Activated naive CD8-positive, alpha-beta T cell treated with anti-CD3 and anti-CD28 coated beads, Interleukin-2, amount 10 ng/mL, durations not matched to agents 7 days and 5 days (primary cell): ENCODE results near the gene NUMB. TPM values are rescaled to one million over a fixed set of nuclear protein-coding genes. Genes with fewer than 3 reads are reported as not detected.

ENCODE experiments used
- ATAC-seq: fragments of 150-1000 bp; cut with Tn5 transposase; one replicate; pipeline ENCODE4 v1.10.0; 2021; ENCODE audit warnings: low read depth, moderate library complexity
- POLR2A ChIA-PET: fragments of 350-600 bp; sonication (Branson Sonifier 250); formaldehyde crosslinking; loops from one replicate; lab custom pipeline; 2021; ENCODE audit warnings: antibody characterized with exemption; lab: Charles Lee
- DNase-seq: peaks from one replicate; pipeline ENCODE4 v3.0.0; 2021
- H3K27ac Mint-ChIP-seq: one replicate; pipeline ENCODE4 v1.8.0; 2022; ENCODE audit warnings: mild to moderate bottlenecking, mixed read lengths
- H3K27me3 Mint-ChIP-seq: one replicate; pipeline ENCODE4 v1.8.0; 2022; ENCODE audit warnings: mild to moderate bottlenecking, moderate library complexity, mixed read lengths
- H3K36me3 Mint-ChIP-seq: one replicate; pipeline ENCODE4 v1.8.0; 2021; ENCODE audit warnings: mild to moderate bottlenecking, mixed read lengths
- H3K4me1 Mint-ChIP-seq: one replicate; pipeline ENCODE4 v1.8.0; 2021; ENCODE audit warnings: mixed read lengths
- H3K4me3 Mint-ChIP-seq: one replicate; pipeline ENCODE4 v1.8.0; 2022; ENCODE audit warnings: mild to moderate bottlenecking, moderate library complexity, mixed read lengths
- H3K9me3 Mint-ChIP-seq: one replicate; pipeline ENCODE4 v1.8.0; 2021; ENCODE audit warnings: mixed read lengths
- total RNA-seq, 2 experiments: library from RNA; stranded (reverse); gene quantifications; one replicate each; pipeline ENCODE4 v1.2.3, GENCODE V29; 2021

Gene NUMB
- total RNA-seq, 2 experiments from 2014 or later: 47.5 to 50.3 TPM

- Mint-ChIP-seq H3K4me3 (no peak overlapping the region), H3K27ac (no peak overlapping the region), H3K4me1 (peaks cover 39% of the 10 kb centered on the region), H3K9me3 (no peaks in the 10 kb centered on the region), H3K27me3 (no peaks in the 10 kb centered on the region), H3K36me3 (peaks cover 3% of the 10 kb centered on the region)
- DNase-seq: no peak
- POLR2A ChIA-PET: interaction anchor here (0.7 kb wide), 1 partner anchor 106 kb away, joined by 5 read pairs; no protein-coding TSS in a partner anchor
- no peak for ATAC-seq
Observed at GRCh38 chr14:73460691-73461127, 2.4 kb upstream of the NUMB start.

GRCh38 chr14:73459959-73460358, 1.6 kb upstream of the NUMB start:
- Mint-ChIP-seq H3K9me3 (no peaks in the 10 kb centered on the region), H3K4me3 (no peak overlapping the region), H3K4me1 (peaks cover 41% of the 10 kb centered on the region), H3K27me3 (no peaks in the 10 kb centered on the region), H3K27ac (no peak overlapping the region), H3K36me3 (peaks cover 3% of the 10 kb centered on the region)
- ATAC-seq: no peak
- POLR2A ChIA-PET: interaction anchor here (0.7 to 2.0 kb wide), 2 partner anchors 31 to 106 kb away, joined by 5 to 14 read pairs; partner anchors contain the start of gene RIOX1
- no peak for DNase-seq

- peak overlapping the region; percentile 98 for H3K4me3 Mint-ChIP-seq
- H3K27me3 Mint-ChIP-seq: no peaks in the 10 kb centered on the region
- POLR2A ChIA-PET: interaction anchor here (0.8 to 2.0 kb wide), 7 partner anchors 9 to 431 kb away, joined by 3 to 14 read pairs (median 3); partner anchors contain the start of genes RIOX1 and ZFYVE1
- peak overlapping the region; percentile 97 for H3K27ac Mint-ChIP-seq
- H3K4me1 Mint-ChIP-seq: peaks cover 34% of the 10 kb centered on the region
- no peak for ATAC-seq
- no peak for DNase-seq
- no peaks in the 10 kb centered on the region for H3K9me3 Mint-ChIP-seq
- peaks cover 3% of the 10 kb centered on the region for H3K36me3 Mint-ChIP-seq
Observed at GRCh38 chr14:73457924-73458182, 493 bp downstream of the NUMB start.

- POLR2A ChIA-PET: interaction anchor here (0.7 to 1.7 kb wide), 6 partner anchors 34 to 298 kb away, joined by 3 to 4 read pairs (median 3); partner anchors contain the start of gene RIOX1
- no peak for ATAC-seq
- H3K27ac Mint-ChIP-seq: peak overlapping the region; percentile 97
- H3K27me3 Mint-ChIP-seq: no peaks in the 10 kb centered on the region
- peak overlapping the region; percentile 98 for H3K4me3 Mint-ChIP-seq
- peaks cover 39% of the 10 kb centered on the region for H3K4me1 Mint-ChIP-seq
- DNase-seq: peak; percentile 46
- no peaks in the 10 kb centered on the region for H3K9me3 Mint-ChIP-seq
- peaks cover 3% of the 10 kb centered on the region for H3K36me3 Mint-ChIP-seq
Observed at GRCh38 chr14:73457041-73457923, 1.1 kb downstream of the NUMB start.

GRCh38 chr14:73455294-73455693, 3.1 kb downstream of the NUMB start:
- POLR2A ChIA-PET: interaction anchor here (1.3 kb wide), 1 partner anchor 35 kb away, joined by 6 read pairs; the partner anchor contains the start of gene RIOX1
- Mint-ChIP-seq H3K27me3 (no peaks in the 10 kb centered on the region), H3K27ac (no peak overlapping the region), H3K4me3 (peak overlapping the region; percentile 37), H3K4me1 (peaks cover 37% of the 10 kb centered on the region), H3K9me3 (no peaks in the 10 kb centered on the region), H3K36me3 (peaks cover 3% of the 10 kb centered on the region)
- DNase-seq (no peak), ATAC-seq (no peak)

- ATAC-seq (no peak), DNase-seq (no peak)
- no peaks in the 10 kb centered on the region for H3K9me3 Mint-ChIP-seq
- POLR2A ChIA-PET: no interaction called here
- H3K36me3 Mint-ChIP-seq: no peaks in the 10 kb centered on the region
- no peak overlapping the region for H3K27ac Mint-ChIP-seq
- no peak overlapping the region for H3K4me3 Mint-ChIP-seq
- peaks cover 33% of the 10 kb centered on the region for H3K4me1 Mint-ChIP-seq
- no peaks in the 10 kb centered on the region for H3K27me3 Mint-ChIP-seq
Observed at GRCh38 chr14:73452341-73453186, 5.8 kb downstream of the NUMB start.

- POLR2A ChIA-PET: no interaction called here
- Mint-ChIP-seq H3K4me3 (no peak overlapping the region), H3K36me3 (no peaks in the 10 kb centered on the region), H3K27me3 (no peaks in the 10 kb centered on the region), H3K4me1 (peaks cover 6% of the 10 kb centered on the region), H3K9me3 (no peaks in the 10 kb centered on the region), H3K27ac (no peak overlapping the region)
- DNase-seq (no peak), ATAC-seq (no peak)
Observed at GRCh38 chr14:73443758-73444157, 14.6 kb downstream of the NUMB start.

- no peak overlapping the region for H3K4me3 Mint-ChIP-seq
- H3K4me1 Mint-ChIP-seq: peaks cover 6% of the 10 kb centered on the region
- H3K27ac Mint-ChIP-seq: no peak overlapping the region
- H3K9me3 Mint-ChIP-seq: no peaks in the 10 kb centered on the region
- no peak for DNase-seq
- peaks cover 1% of the 10 kb centered on the region for H3K36me3 Mint-ChIP-seq
- POLR2A ChIA-PET: no interaction called here
- H3K27me3 Mint-ChIP-seq: no peaks in the 10 kb centered on the region
- no peak for ATAC-seq
Observed at GRCh38 chr14:73441286-73441685, 17.1 kb downstream of the NUMB start.

GRCh38 chr14:73438993-73439392, 19.4 kb downstream of the NUMB start:
- Mint-ChIP-seq H3K4me1 (peaks cover 6% of the 10 kb centered on the region), H3K9me3 (no peaks in the 10 kb centered on the region), H3K4me3 (no peak overlapping the region), H3K36me3 (peaks cover 1% of the 10 kb centered on the region), H3K27ac (no peak overlapping the region), H3K27me3 (no peaks in the 10 kb centered on the region)
- POLR2A ChIA-PET: no interaction called here
- ATAC-seq (no peak), DNase-seq (no peak)

- ATAC-seq (no peak), DNase-seq (no peak)
- Mint-ChIP-seq H3K9me3 (no peaks in the 10 kb centered on the region), H3K36me3 (peaks cover 1% of the 10 kb centered on the region), H3K27me3 (no peaks in the 10 kb centered on the region), H3K4me3 (no peak overlapping the region), H3K27ac (no peak overlapping the region), H3K4me1 (peaks cover 6% of the 10 kb centered on the region)
- POLR2A ChIA-PET: no interaction called here
Observed at GRCh38 chr14:73437206-73437605, 21.1 kb downstream of the NUMB start.

GRCh38 chr14:73432124-73432523, 26.2 kb downstream of the NUMB start:
- no peak for ATAC-seq
- POLR2A ChIA-PET: no interaction called here

GRCh38 chr14:73428353-73428824, 30.0 kb downstream of the NUMB start:
- POLR2A ChIA-PET: no interaction called here
- no peaks in the 10 kb centered on the region for H3K36me3 Mint-ChIP-seq
- no peaks in the 10 kb centered on the region for H3K9me3 Mint-ChIP-seq
- no peak overlapping the region for H3K4me3 Mint-ChIP-seq
- H3K4me1 Mint-ChIP-seq: peaks cover 8% of the 10 kb centered on the region
- H3K27me3 Mint-ChIP-seq: no peaks in the 10 kb centered on the region
- H3K27ac Mint-ChIP-seq: no peak overlapping the region
- ATAC-seq: no peak
- DNase-seq: no peak

More at GRCh38 chr14:73432124-73432523, 26.2 kb downstream of the NUMB start:
- Mint-ChIP-seq H3K27me3 (no peaks in the 10 kb centered on the region), H3K4me1 (peaks cover 1% of the 10 kb centered on the region), H3K27ac (no peak overlapping the region), H3K36me3 (no peaks in the 10 kb centered on the region), H3K9me3 (no peaks in the 10 kb centered on the region), H3K4me3 (no peak overlapping the region)
- DNase-seq: no peak

GRCh38 chr14:73427516-73428264, 30.7 kb downstream of the NUMB start:
- Mint-ChIP-seq H3K27ac (no peak overlapping the region), H3K4me1 (peaks cover 8% of the 10 kb centered on the region), H3K9me3 (no peaks in the 10 kb centered on the region), H3K4me3 (no peak overlapping the region), H3K27me3 (no peaks in the 10 kb centered on the region), H3K36me3 (peaks cover under 1% of the 10 kb centered on the region)
- ATAC-seq (no peak), DNase-seq (no peak)
- POLR2A ChIA-PET: no interaction called here
